ENCODE data around the gene KRT86.
"Not testable (repeated sequence)": the region's sequence is repeated elsewhere in the genome, so short reads cannot be mapped to it uniquely, and the experiment has no call there.

KRT86 gene

GRCh38 chr12:52239767-52240166 is 34.7 kb upstream of the KRT86 start:
- no peak for DNase-seq

- not testable (repeated sequence) for DNase-seq
Observed at GRCh38 chr12:52240247-52240646, 34.2 kb upstream of the KRT86 start.

GRCh38 chr12:52241205-52241842 is 33.1 kb upstream of the KRT86 start:
- DNase-seq = no peak

- DNase-seq = no peak
Observed at GRCh38 chr12:52242442-52243258, 31.8 kb upstream of the KRT86 start.

- DNase-seq = no peak
Observed at GRCh38 chr12:52243259-52243855, 31.1 kb upstream of the KRT86 start.

GRCh38 chr12:52243856-52244614 is 30.4 kb upstream of the KRT86 start:
- peak in 1 of 2 experiments; percentile 8 for DNase-seq

GRCh38 chr12:52244615-52244994 is 29.8 kb upstream of the KRT86 start:
- no peak for DNase-seq

GRCh38 chr12:52245259-52245961 is 29.0 kb upstream of the KRT86 start:
- DNase-seq = no peak

- DNase-seq = no peak
Observed at GRCh38 chr12:52245962-52246569, 28.4 kb upstream of the KRT86 start.

GRCh38 chr12:52246720-52247621 is 27.5 kb upstream of the KRT86 start:
- no peak for DNase-seq

GRCh38 chr12:52247622-52248540 is 26.6 kb upstream of the KRT86 start:
- no peak for DNase-seq

GRCh38 chr12:52248541-52249461 is 25.6 kb upstream of the KRT86 start:
- DNase-seq = no peak

- no peak for DNase-seq
Observed at GRCh38 chr12:52249511-52250047, 24.9 kb upstream of the KRT86 start.

GRCh38 chr12:52250048-52250990 is 24.1 kb upstream of the KRT86 start:
- no peak for DNase-seq

- DNase-seq = no peak
Observed at GRCh38 chr12:52251367-52252051, 22.9 kb upstream of the KRT86 start.

- DNase-seq = not testable (repeated sequence)
Observed at GRCh38 chr12:52252175-52252615, 22.2 kb upstream of the KRT86 start.

Data from NCI-H526 (cell line).